HepG2 (cell line): ENCODE measurements around the gene FAM20C. TPM values are rescaled to one million over a fixed set of nuclear protein-coding genes. Genes with fewer than 3 reads are reported as not detected.

ENCODE experiments used
- ATAC-seq: fragments of 200-7000 bp; cut with Tn5 transposase; 3 replicates; pipeline ENCODE4 v1.9.1; 2020; ENCODE audit warnings: mild to moderate bottlenecking, moderate library complexity
- BruUV-seq: library from RNA; stranded (reverse); fragments of 400-500 nt; replicated peaks from 2 replicates; lab custom pipeline; 2021; lab: Mats Ljungman, UMichigan
- CTCF ChIA-PET: fragments of 300-600 bp; formaldehyde crosslinking; extraction: SDS; loops from one replicate; lab custom pipeline; 2021; ENCODE audit warnings: low total read pairs, inconsistent platforms, low intra/inter-chr PET ratio; lab: Yijun Ruan, JAX
- POLR2A ChIA-PET: fragments of 350-600 bp; sonication (Branson Sonifier 250); formaldehyde crosslinking; loops from one replicate; lab custom pipeline; 2020; ENCODE audit warnings: antibody characterized with exemption, inconsistent platforms; lab: Yijun Ruan, JAX
- DNase-seq: peaks from one replicate; pipeline ENCODE4 v3.0.0-alpha.2; 2015; ENCODE audit warnings: low spot score
- FAIRE-seq: peaks from 3 replicates; lab custom pipeline; 2011; peaks lifted over from hg19 to GRCh38; lab: Jason Lieb, UNC
- H2AFZ ChIP-seq: one replicate; pipeline ENCODE4 v1.6.1; 2011; ENCODE audit warnings: low read length, inconsistent platforms
- H3K27ac ChIP-seq: fragments of 300-600 bp; 3 replicates; pipeline ENCODE4 v1.8.0; 2011; ENCODE audit warnings: mixed run types, mild to moderate bottlenecking, mixed read lengths, low read length, inconsistent platforms; ENCODE audit not compliant: insufficient read depth; ENCODE audit errors: extremely low read length
- H3K27me3 ChIP-seq, 2 experiments: fragments of 200-600 bp in 1 of 2; 2 replicates in 1 of 2; 3 replicates in 1 of 2; pipeline versions ENCODE4 v1.6.0 to v1.8.0; 2011; ENCODE audit warnings: low read length in 2 of 2, mild to moderate bottlenecking in 2 of 2, moderate library complexity in 2 of 2, inconsistent platforms in 1 of 2; ENCODE audit not compliant: insufficient read depth in 2 of 2, control insufficient read depth in 1 of 2
- H3K36me3 ChIP-seq, 2 experiments: fragments of 200-600 bp in 1 of 2; replicated peaks in 1 of 2; 2 replicates in 1 of 2; 3 replicates in 1 of 2; pipeline versions ENCODE4 v1.5.1 to v1.8.0; 2011; ENCODE audit warnings: low read length in 2 of 2, inconsistent platforms in 1 of 2; ENCODE audit not compliant: insufficient read depth in 2 of 2, control insufficient read depth in 1 of 2
- H3K4me1 ChIP-seq: 2 replicates; pipeline ENCODE4 v1.5.1; 2012; ENCODE audit warnings: low read length, inconsistent platforms; ENCODE audit not compliant: insufficient read depth
- H3K4me2 ChIP-seq: 2 replicates; pipeline ENCODE4 v1.6.0; 2011; ENCODE audit warnings: low read depth, low read length, inconsistent platforms
- H3K4me3 ChIP-seq, 3 experiments: fragments of 200-600 bp in 1 of 3; sonication (generic), shearing (Covaris generic) in 1 of 3; replicated peaks in 1 of 3; 2 replicates each; pipeline ENCODE4 v1.5.1; 2011 to 2016; ENCODE audit warnings: low read length in 3 of 3, inconsistent platforms in 2 of 3, low read depth in 2 of 3, mild to moderate bottlenecking in 2 of 3, control low read depth in 1 of 3, mixed read lengths in 1 of 3; ENCODE audit not compliant: insufficient read depth in 1 of 3
- H3K79me2 ChIP-seq: one replicate; pipeline ENCODE4 v1.6.1; 2011; ENCODE audit warnings: low read length, inconsistent platforms; ENCODE audit not compliant: insufficient read depth
- H3K9ac ChIP-seq: 2 replicates; pipeline ENCODE4 v1.6.0; 2011; ENCODE audit warnings: mild to moderate bottlenecking, low read depth, low read length, inconsistent platforms; ENCODE audit not compliant: insufficient read depth
- H3K9me3 ChIP-seq: 2 replicates; pipeline ENCODE4 v1.5.1; 2012; ENCODE audit warnings: mild to moderate bottlenecking, low read length
- H4K20me1 ChIP-seq: 2 replicates; pipeline ENCODE4 v1.6.0; 2011; ENCODE audit warnings: inconsistent platforms, mild to moderate bottlenecking, low read length, moderate library complexity; ENCODE audit not compliant: insufficient read depth
- ATF7 ChIP-seq, 2 experiments: fragments of 450-650 bp in 1 of 2; sonication (generic) in 1 of 2; formaldehyde crosslinking in 1 of 2; IDR thresholded peaks; 2 replicates each; pipeline versions ENCODE4 v1.4.0 to v1.6.1; 2016 to 2020; ENCODE audit warnings: antibody characterized with exemption in 1 of 2, mild to moderate bottlenecking in 1 of 2, missing genetic modification reagents in 1 of 2
- ATM ChIP-seq: fragments of 450-650 bp; IDR thresholded peaks from 2 replicates; pipeline ENCODE4 v1.7.1; 2017; ENCODE audit warnings: mild to moderate bottlenecking, borderline replicate concordance
- CREB1 ChIP-seq, 2 experiments: fragments of 450-650 bp in 1 of 2; IDR thresholded peaks; 2 replicates each; pipeline ENCODE4 v1.6.1; 2016 to 2017; ENCODE audit warnings: control low read depth in 1 of 2, mild to moderate bottlenecking in 1 of 2, missing compliant biosample characterization in 1 of 2, missing genetic modification characterization in 1 of 2
- DPF2 ChIP-seq: sonication (generic); formaldehyde crosslinking; IDR thresholded peaks from 2 replicates; pipeline ENCODE4 v1.4.0; 2020; ENCODE audit warnings: mild to moderate bottlenecking, low read depth, missing genetic modification reagents, borderline replicate concordance
- KDM1A ChIP-seq: IDR thresholded peaks from 2 replicates; pipeline ENCODE4 v1.6.1; 2016; ENCODE audit warnings: missing compliant biosample characterization
- MED1 ChIP-seq: sonication (generic); formaldehyde crosslinking; IDR thresholded peaks from 2 replicates; pipeline ENCODE4 v1.4.0; 2020; ENCODE audit warnings: missing genetic modification reagents
- NBN ChIP-seq: fragments of 450-650 bp; conservative IDR thresholded peaks from 2 replicates; pipeline ENCODE4 v1.6.1; 2017
- PHB2 ChIP-seq: fragments of 450-650 bp; IDR thresholded peaks from 2 replicates; pipeline ENCODE4 v1.6.1; 2018; ENCODE audit not compliant: partially characterized antibody
- RBM22 ChIP-seq: fragments of 200-400 bp; formaldehyde crosslinking; optimal IDR thresholded peaks from 2 replicates; pipeline ENCODE3; 2017; ENCODE audit warnings: mild to moderate bottlenecking, low read length, moderate library complexity
- SP1 ChIP-seq, 2 experiments: fragments of 450-650 bp in 1 of 2; sonication (generic) in 1 of 2; formaldehyde crosslinking in 1 of 2; IDR thresholded peaks; 2 replicates each; pipeline versions ENCODE4 v1.4.0 to v1.6.1; 2016 to 2020; ENCODE audit warnings: missing genetic modification reagents in 1 of 2
- SPEN ChIP-seq: sonication (generic); formaldehyde crosslinking; IDR thresholded peaks from 2 replicates; pipeline ENCODE4 v1.5.1; 2020; ENCODE audit warnings: low read depth, mild to moderate bottlenecking, missing genetic modification reagents
- ZNF367 ChIP-seq: sonication (generic); formaldehyde crosslinking; IDR thresholded peaks from 2 replicates; pipeline ENCODE4 v1.4.0; 2020; ENCODE audit warnings: missing genetic modification reagents, borderline replicate concordance
- ZNF530 ChIP-seq: sonication (generic); formaldehyde crosslinking; IDR thresholded peaks from 2 replicates; pipeline ENCODE4 v1.5.0; 2020; ENCODE audit warnings: low read depth, mild to moderate bottlenecking, missing genetic modification reagents
- ZNF549 ChIP-seq: sonication (generic); formaldehyde crosslinking; IDR thresholded peaks from 2 replicates; pipeline ENCODE4 v1.5.0; 2020; ENCODE audit warnings: missing genetic modification reagents
- ZNF777 ChIP-seq: sonication (generic); formaldehyde crosslinking; IDR thresholded peaks from 2 replicates; pipeline ENCODE4 v1.4.0; 2020; ENCODE audit warnings: missing genetic modification reagents
- ZSCAN22 ChIP-seq: sonication (generic); formaldehyde crosslinking; IDR thresholded peaks from 2 replicates; pipeline ENCODE4 v1.4.0; 2020; ENCODE audit warnings: mild to moderate bottlenecking, missing genetic modification reagents
- WGBS: methylation state at CpG from one replicate; pipeline ENCODE4 v1.1.6; 2017; ENCODE audit warnings: low lambda C conversion rate; 5-methylcytosine and 5-hydroxymethylcytosine counted together
- in situ Hi-C: cut with HindIII; loops from 2 replicates; pipeline ENCODE4 v1.10.0; 2017; ENCODE audit warnings: low pct_unique_long_range_greater_than_20kb; ENCODE audit not compliant: extremely low pct_ligation_motif_present
- intact Hi-C: fragments of 100-400 bp; cut with micrococcal nuclease; formaldehyde crosslinking; loops from one replicate; pipeline ENCODE4 v1.10.0; 2022; ENCODE audit not compliant: unreplicated experiment
- polyA plus RNA-seq, 8 experiments: library from polyadenylated mRNA; depleted of rRNA in 3 of 8; stranded (reverse) in 7 of 8; unstranded in 1 of 8; fragments of >200 nt; fragmentation: Illumina TruSeq in 4 of 8; extraction: Trizol in 4 of 8; gene quantifications; 2 replicates each; pipeline versions ENCODE4 v1.2.1 to v1.2.3, GENCODE V29; 2011 to 2016; ENCODE audit warnings: low read depth in 4 of 8, missing spikeins in 1 of 8, mixed read lengths in 1 of 8; ENCODE audit not compliant: insufficient read depth in 1 of 8
- total RNA-seq, 5 experiments: library from RNA; depleted of rRNA; stranded (reverse); fragments of >200 nt; fragmentation: Illumina TruSeq; extraction: Trizol; gene quantifications; 2 replicates each; pipeline ENCODE4 v1.2.3, GENCODE V29; 2016; ENCODE audit warnings: low read depth in 1 of 5
- TF ChIP-seq, protein P1 (sequence below), 2 experiments: sonication (generic) in 1 of 2; formaldehyde crosslinking in 1 of 2; IDR thresholded peaks; 2 replicates each; pipeline versions ENCODE4 v1.5.1 to v1.6.1; 2011 to 2020; ENCODE audit warnings: borderline replicate concordance in 1 of 2, low read depth in 1 of 2, low read length in 1 of 2, mild to moderate bottlenecking in 1 of 2, missing genetic modification reagents in 1 of 2, moderate library complexity in 1 of 2

The FAM20C gene
- total and polyA plus RNA-seq, 2 of the 13 experiments (the other 11 are each of a cell fraction or from before 2014, with no cell fraction given): 11.9 to 19.9 TPM

DNA sequence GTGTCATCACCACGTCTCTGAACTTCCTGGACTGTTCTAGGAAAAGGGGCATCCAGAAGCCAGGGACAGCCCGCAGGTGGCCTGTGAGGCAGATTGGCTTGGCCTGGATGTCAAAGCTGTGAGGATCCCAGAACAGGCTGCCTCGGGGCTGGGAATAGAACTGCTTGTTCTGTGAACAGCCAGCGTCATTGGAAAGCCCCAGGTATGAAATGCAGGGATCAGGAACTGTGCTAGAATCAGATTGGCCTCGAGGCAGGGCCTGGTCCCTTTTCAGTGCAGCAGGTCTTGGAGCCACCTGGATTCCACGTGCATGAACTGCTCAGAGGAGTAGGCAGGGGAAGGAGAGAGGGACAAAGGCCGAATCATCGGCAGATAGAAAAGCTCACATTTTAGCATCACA is 44.6 kb downstream of the FAM20C start:
- no peak for ATAC-seq
- FAIRE-seq: no peak
- no peak overlapping the region for H3K4me2 ChIP-seq
- no peak overlapping the region for H3K9ac ChIP-seq
- intact Hi-C loops: no loop called here
- no peaks in the 10 kb centered on the region for H3K9me3 ChIP-seq
- peaks cover 10% of the 10 kb centered on the region for H3K79me2 ChIP-seq
- no peak for DNase-seq
- H3K36me3 ChIP-seq: peaks cover 4 to 19% of the 10 kb centered on the region in 2 experiments; a peak in 3 of 5 replicates
- H3K4me1 ChIP-seq: peaks cover 28% of the 10 kb centered on the region
- TF ChIP-seq, protein P1, sequence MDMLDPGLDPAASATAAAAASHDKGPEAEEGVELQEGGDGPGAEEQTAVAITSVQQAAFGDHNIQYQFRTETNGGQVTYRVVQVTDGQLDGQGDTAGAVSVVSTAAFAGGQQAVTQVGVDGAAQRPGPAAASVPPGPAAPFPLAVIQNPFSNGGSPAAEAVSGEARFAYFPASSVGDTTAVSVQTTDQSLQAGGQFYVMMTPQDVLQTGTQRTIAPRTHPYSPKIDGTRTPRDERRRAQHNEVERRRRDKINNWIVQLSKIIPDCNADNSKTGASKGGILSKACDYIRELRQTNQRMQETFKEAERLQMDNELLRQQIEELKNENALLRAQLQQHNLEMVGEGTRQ (IDR thresholded peaks at IDR 0.05; ENCODE audit: low read depth, low read length): no peak
- TF ChIP-seq, protein P1 (CRISPR knock-in tag; IDR thresholded peaks at IDR 0.05; ENCODE audit: borderline replicate concordance): no peak
- TF ChIP-seq ZNF367 (CRISPR knock-in tag): no peak
- H3K27ac ChIP-seq: no peak overlapping the region
- H2AFZ ChIP-seq: no peak overlapping the region
- no TSS peak for BruUV-seq
- H4K20me1 ChIP-seq: no peaks in the 10 kb centered on the region
- in situ Hi-C loops: no loop called here
- ChIA-PET CTCF (no interaction called here), POLR2A (no interaction called here)
- no peaks in the 10 kb centered on the region for H3K27me3 ChIP-seq
- H3K4me3 ChIP-seq: no peak overlapping the region
- 95% methylated on average over 4 of the region's 8 CpGs for WGBS

DNA sequence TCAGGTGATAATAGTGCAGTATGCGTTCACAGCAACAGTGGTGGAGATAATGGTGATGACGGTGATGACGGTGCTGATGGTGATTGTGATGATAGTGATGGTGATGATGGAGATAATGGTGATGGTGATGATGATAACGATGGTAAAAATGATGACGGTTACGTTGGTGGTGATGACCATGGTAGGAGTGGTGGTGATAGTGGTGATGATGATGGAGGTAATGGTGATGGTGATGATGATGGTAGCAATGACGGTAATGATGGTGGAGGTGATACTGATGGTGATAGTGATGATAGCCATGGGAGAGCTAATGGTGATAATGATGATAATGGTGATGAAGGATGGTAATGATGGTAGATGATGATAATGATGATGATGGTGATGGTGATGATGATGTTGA is 45.0 kb downstream of the FAM20C start:
- H3K9me3 ChIP-seq: no peaks in the 10 kb centered on the region
- no peak overlapping the region for H2AFZ ChIP-seq
- H3K27me3 ChIP-seq: no peaks in the 10 kb centered on the region
- ChIA-PET CTCF (no interaction called here), POLR2A (no interaction called here)
- peaks cover 4 to 19% of the 10 kb centered on the region in 2 experiments; a peak in 4 of 5 replicates for H3K36me3 ChIP-seq
- no peak overlapping the region for H3K9ac ChIP-seq
- WGBS: 90% methylated on average over 7 of the region's 7 CpGs
- no peak overlapping the region for H3K4me3 ChIP-seq
- no peak overlapping the region for H3K27ac ChIP-seq
- no TSS peak for BruUV-seq
- peaks cover 28% of the 10 kb centered on the region for H3K4me1 ChIP-seq
- H3K79me2 ChIP-seq: peaks cover 10% of the 10 kb centered on the region
- no peak for FAIRE-seq
- ATAC-seq: no peak
- DNase-seq: no peak
- H3K4me2 ChIP-seq: no peak overlapping the region
- in situ Hi-C loops (no loop called here), intact Hi-C loops (no loop called here)
- no peaks in the 10 kb centered on the region for H4K20me1 ChIP-seq
- no peak for TF ChIP-seq ZNF530 (CRISPR knock-in tag)
- TF ChIP-seq RBM22: no peak
- no peak for TF ChIP-seq MED1 (CRISPR knock-in tag)
- TF ChIP-seq ZSCAN22 (CRISPR knock-in tag): no peak
- no peak for TF ChIP-seq KDM1A (CRISPR knock-in tag)
- TF ChIP-seq PHB2: peak; percentile 72
- no peak for TF ChIP-seq DPF2 (CRISPR knock-in tag)
- TF ChIP-seq CREB1 (IDR thresholded peaks at IDR 0.05): peak; percentile 93
- TF ChIP-seq CREB1 (CRISPR knock-in tag; IDR thresholded peaks at IDR 0.05): no peak
- TF ChIP-seq NBN: 0 out of 2 replicates have a peak, but pooled peaks have one; percentile 31
- no peak for TF ChIP-seq SPEN (CRISPR knock-in tag)
- TF ChIP-seq ATF7 (IDR thresholded peaks at IDR 0.05): 0 out of 2 replicates have a peak, but pooled peaks have one; percentile 26
- no peak for TF ChIP-seq ATF7 (CRISPR knock-in tag; IDR thresholded peaks at IDR 0.05)
- no peak for TF ChIP-seq ZNF777 (CRISPR knock-in tag)
- TF ChIP-seq ATM: peak; percentile 41; the same call in 1 of the 2 replicates
- 0 out of 2 replicates have a peak, but pooled peaks have one; percentile 37 for TF ChIP-seq SP1 (IDR thresholded peaks at IDR 0.05)
- TF ChIP-seq SP1 (CRISPR knock-in tag; IDR thresholded peaks at IDR 0.05): no peak
- TF ChIP-seq ZNF549 (CRISPR knock-in tag): no peak
